Erythroblast (primary cell): ENCODE results near the gene CPSF7.
"Not testable (repeated sequence)": the region's sequence is repeated elsewhere in the genome, so short reads cannot be mapped to it uniquely, and the experiment has no call there.

ENCODE experiments used
- GATA1 ChIP-seq: IDR thresholded peaks from 2 replicates; pipeline ENCODE4 v1.6.1; 2011; ENCODE audit warnings: low read depth, mild to moderate bottlenecking, control low read depth, low read length, moderate library complexity
- POLR2A ChIP-seq: IDR thresholded peaks from 2 replicates; pipeline ENCODE4 v1.6.1; 2011; ENCODE audit warnings: mild to moderate bottlenecking, low read length

GRCh38 chr11:61430839-61431238, 1.1 kb upstream of the CPSF7 start:
- TF ChIP-seq POLR2A, GATA1: not testable (repeated sequence)
